Cerebellar nuclear complex (tissue), 1 donor: ENCODE measurements around the gene PPEF1.
"Not testable (repeated sequence)": the region's sequence is repeated elsewhere in the genome, so short reads cannot be mapped to it uniquely, and the experiment has no call there.

ENCODE experiments used
- DNase-seq, 2 experiments: peaks; one replicate each; lab custom pipeline; 2025; lab: John Stamatoyannopoulos, UW

PPEF1 gene

GRCh38 chrX:18793601-18794089 is 86.2 kb downstream of the PPEF1 start:
- DNase-seq: no peak

GRCh38 chrX:18797141-18797540 is 89.7 kb downstream of the PPEF1 start:
- no peak for DNase-seq

DNA sequence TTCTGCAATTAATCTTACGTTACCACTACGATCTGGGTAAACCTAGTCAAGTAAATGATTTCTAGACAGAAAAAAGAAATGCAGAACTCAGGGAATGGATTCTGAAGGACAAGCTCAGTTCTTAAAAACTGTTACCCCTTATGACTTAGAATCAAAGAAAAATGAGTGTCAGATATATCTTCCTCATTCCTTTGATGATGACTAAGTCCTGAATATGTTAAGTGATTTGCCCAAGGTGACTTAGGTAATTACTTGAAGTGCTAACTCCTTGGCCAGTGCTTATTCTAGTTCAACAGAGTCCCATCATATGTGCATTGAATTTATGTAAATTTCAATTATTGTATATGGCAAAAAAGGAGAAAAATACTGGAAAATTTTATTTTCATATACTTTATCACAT is 92.5 kb downstream of the PPEF1 start:
- DNase-seq: no peak

DNA sequence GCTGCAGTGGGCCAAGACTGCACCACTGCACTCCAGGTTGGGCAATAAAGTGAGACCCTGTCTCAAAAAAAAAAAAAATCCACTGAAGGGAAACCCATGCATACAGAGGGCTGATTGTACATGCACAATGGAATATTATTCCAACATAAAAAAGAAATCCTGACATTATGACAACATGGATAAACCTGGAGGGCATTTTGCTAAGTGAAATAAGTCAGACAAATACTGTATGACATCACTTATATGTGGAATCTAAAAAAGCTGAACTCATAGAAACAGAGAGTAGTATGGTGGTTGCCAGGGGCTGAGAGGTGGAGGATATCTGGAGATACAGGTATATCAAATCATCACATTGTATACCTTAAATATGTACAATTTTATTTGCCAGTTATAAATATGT is 102.2 kb downstream of the PPEF1 start:
- no peak for DNase-seq

GRCh38 chrX:18810416-18810815 is 103.0 kb downstream of the PPEF1 start:
- DNase-seq: no peak

DNA sequence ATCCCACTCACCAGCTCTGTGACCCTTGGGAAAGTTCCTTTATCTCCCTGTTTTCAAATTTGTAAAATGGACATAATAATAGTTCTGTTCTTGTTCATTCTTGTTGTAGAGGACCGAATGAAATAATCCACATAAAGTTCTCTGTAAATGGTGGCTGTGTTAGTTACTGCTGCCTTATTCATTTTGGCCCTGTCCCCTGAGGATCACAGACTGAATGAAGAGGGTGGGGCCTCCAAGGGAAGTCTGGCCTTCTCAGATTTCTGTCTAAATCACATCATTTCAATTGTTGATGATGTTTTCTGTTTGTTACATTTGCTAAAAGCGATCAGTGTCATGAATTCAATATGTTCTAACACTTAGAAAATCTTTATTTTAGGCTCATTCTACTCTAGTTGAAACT is 117.9 kb downstream of the PPEF1 start:
- DNase-seq: no peak

GRCh38 chrX:18828832-18829404 is 121.5 kb downstream of the PPEF1 start:
- no peak for DNase-seq

- no peak for DNase-seq
These were observed 125.8 kb downstream of the PPEF1 start for GRCh38 chrX:18833071-18833731.

DNA sequence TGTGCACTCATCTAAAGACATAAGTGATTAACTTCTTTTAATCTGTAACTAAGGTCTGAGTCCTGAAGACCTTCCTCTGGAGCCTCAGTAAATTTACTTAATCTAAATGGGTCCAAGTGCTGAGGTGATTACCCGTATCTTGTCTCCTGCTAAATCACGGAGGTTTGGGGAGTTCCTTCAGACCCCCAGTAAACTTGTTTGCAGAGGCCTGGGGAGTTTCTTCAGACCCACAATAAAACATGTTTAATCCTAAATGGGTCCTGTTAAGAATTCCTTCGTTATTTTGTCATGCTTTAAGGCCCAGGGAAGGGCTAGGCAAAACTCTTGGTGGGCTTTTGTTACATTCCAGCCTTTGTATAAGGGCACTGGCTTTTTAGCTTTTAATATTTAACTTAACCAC is 140.5 kb downstream of the PPEF1 start:
- not testable (repeated sequence) for DNase-seq

GRCh38 chrX:18855919-18856644 is 148.6 kb downstream of the PPEF1 start:
- DNase-seq: no peak

- DNase-seq: no peak
These were observed 149.2 kb downstream of the PPEF1 start for GRCh38 chrX:18856645-18856997.

GRCh38 chrX:18861511-18861910 is 154.1 kb downstream of the PPEF1 start:
- DNase-seq: no peak

- no peak for DNase-seq
These were observed 157.0 kb downstream of the PPEF1 start for GRCh38 chrX:18864390-18864920.

- DNase-seq: no peak
These were observed 163.9 kb downstream of the PPEF1 start for GRCh38 chrX:18871161-18871890.

DNA sequence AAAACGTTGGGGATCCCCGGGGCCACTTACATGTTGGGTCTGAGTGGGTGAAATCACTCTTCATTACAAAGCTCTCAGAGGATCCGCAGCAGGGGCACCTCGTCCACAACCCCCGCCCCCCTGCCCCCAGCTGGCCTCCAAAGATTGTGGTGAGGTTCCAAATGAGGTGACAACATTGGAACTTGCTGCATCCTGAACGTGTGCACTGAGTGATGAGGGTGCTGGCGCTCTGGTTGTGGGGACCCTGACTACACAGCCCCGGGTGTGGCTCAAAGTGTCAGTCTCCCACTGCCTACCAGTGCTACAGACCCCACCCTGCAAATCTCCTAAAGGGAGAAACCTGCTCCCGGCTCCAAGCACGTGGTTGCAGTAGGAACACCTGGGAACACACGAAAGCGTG is 164.5 kb downstream of the PPEF1 start:
- DNase-seq: no peak

DNA sequence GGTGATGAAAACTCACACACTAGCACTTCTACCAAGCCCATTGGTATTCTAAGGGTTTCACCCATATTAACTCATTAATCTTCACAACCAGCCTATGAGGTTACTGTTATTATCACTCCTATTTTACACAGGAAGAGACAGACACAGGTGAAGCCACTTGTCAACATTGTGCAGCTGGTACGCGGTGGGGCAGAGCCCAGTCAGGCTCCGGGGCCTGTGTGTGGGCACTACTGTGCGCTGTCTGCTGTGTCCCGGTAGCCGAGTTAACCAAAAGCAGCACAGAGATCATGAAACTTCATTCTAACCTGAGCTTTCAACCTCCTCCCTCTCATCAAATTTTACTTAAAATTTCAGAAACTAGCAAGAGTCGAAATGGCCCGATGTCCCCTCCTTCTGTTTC is 165.2 kb downstream of the PPEF1 start:
- no peak for DNase-seq

- DNase-seq: no peak
These were observed 165.8 kb downstream of the PPEF1 start for GRCh38 chrX:18873189-18873791.

- no peak for DNase-seq
These were observed 166.4 kb downstream of the PPEF1 start for GRCh38 chrX:18873836-18874235.

- DNase-seq: no peak
These were observed 167.3 kb downstream of the PPEF1 start for GRCh38 chrX:18874560-18875255.

GRCh38 chrX:18875256-18875878 is 167.9 kb downstream of the PPEF1 start:
- DNase-seq: no peak

GRCh38 chrX:18877469-18877868 is 170.0 kb downstream of the PPEF1 start:
- DNase-seq: no peak
